ENCODE results near the gene GDE1. TPM values are rescaled to one million over a fixed set of nuclear protein-coding genes. Genes with fewer than 3 reads are reported as not detected.

Gene GDE1
- polyA plus RNA-seq, 3 donors, result 30.6 to 75.5 (median 71.7) TPM

DNA sequence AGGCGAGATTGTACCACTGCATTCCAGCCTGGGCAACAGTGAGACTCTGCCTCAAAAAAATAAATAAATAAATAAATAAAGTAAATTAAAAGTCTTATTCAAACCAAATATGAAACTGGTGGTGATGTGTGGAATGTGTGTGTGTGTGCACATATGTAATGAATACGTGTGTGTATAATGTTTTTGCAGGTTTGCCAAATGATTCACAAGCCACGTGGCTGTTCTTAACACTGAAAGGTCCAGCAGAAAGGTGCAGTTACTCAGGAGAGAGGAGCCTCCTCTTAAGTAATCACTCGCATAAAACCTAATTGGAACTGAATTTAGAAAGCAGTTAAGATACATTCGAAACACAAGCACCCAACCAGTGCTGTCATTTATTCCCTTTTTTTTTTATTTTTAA is 22.9 kb downstream of the GDE1 start:
- H3K27ac Mint-ChIP-seq, result peak overlapping the region in 2 of 7 donors; percentile 31 to 60

DNA sequence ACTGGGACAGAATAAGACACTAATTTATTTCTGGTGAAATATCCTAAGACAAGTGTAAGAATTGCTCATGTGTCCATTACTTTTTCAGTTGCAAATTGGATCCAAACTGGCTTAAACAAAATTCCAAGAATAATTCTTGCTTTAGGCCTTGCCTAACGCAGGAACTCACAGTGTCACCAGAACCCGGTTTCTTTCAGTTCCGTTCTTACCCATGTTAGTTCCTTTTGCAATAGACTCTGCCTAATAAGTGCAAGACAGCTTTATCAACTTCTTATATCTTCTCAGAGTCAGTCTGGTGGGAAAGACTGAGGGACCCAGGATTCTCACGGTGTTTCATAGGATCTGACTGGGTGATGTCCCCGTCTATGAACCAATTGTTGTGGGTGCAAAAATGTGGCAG is 24.7 kb downstream of the GDE1 start:
- peak overlapping the region; percentile 7 for H3K9ac ChIP-seq (ENCODE audit: insufficient read depth, low read length, poor library complexity, severe bottlenecking)
- peak overlapping the region in 1 of 2 donors; percentile 62 for H3K27ac ChIP-seq (ENCODE audit: low read depth in 1 of 2, low read length in 2 of 2)
- intact Hi-C loops (cut with micrococcal nuclease), result no loop called here
- WGBS (ENCODE audit: insufficient coverage), result 41% methylated on average over 4 of the region's 5 CpGs
- H3K27me3 ChIP-seq (ENCODE audit: control insufficient read depth in 2 of 2, insufficient read depth in 2 of 2, low read length in 2 of 2), result no peaks in the 10 kb centered on the region
- H3K36me3 Mint-ChIP-seq, result peaks cover 30 to 41% of the 10 kb centered on the region in 2 donors
- H3K4me2 ChIP-seq (replicated peaks; ENCODE audit: extremely low read depth, low read length, poor library complexity, severe bottlenecking), result no peak overlapping the region
- no peak overlapping the region for H2AFZ ChIP-seq (ENCODE audit: insufficient read depth, low read depth, low read length, poor library complexity, severe bottlenecking)
- H3K36me3 ChIP-seq (replicated peaks in 1 of 2; ENCODE audit: control insufficient read depth in 1 of 2, insufficient read depth in 2 of 2, low read length in 2 of 2), result peaks cover 26 to 39% of the 10 kb centered on the region in 2 donors
- no peaks in the 10 kb centered on the region for H3K9me3 ChIP-seq (replicated peaks in 1 of 2; ENCODE audit: control insufficient read depth in 1 of 2, insufficient read depth in 1 of 2, low read length in 2 of 2)
- H3K4me3 Mint-ChIP-seq, result peak overlapping the region in 1 of 2 donors; percentile 17
- H3K4me1 ChIP-seq (ENCODE audit: control insufficient read depth in 1 of 2, insufficient read depth in 2 of 2, low read length in 2 of 2), result peaks cover 28 to 36% of the 10 kb centered on the region in 2 donors
- no peaks in the 10 kb centered on the region for H4K20me1 ChIP-seq (ENCODE audit: insufficient read depth, low read length)
- peaks cover 28% of the 10 kb centered on the region for H3K4me1 Mint-ChIP-seq
- H3K27me3 Mint-ChIP-seq (ENCODE audit: low read depth in 3 of 3), result peaks cover 0 to 2% (median 0%) of the 10 kb centered on the region in 3 donors
- no peaks in the 10 kb centered on the region for H3K79me2 ChIP-seq (ENCODE audit: insufficient read depth, low read length)
- peak; percentile 25 to 45 (median 41) for DNase-seq
- peaks cover 0 to 2% (median 0%) of the 10 kb centered on the region in 7 donors for H3K9me3 Mint-ChIP-seq
- TF ChIP-seq, protein P1, sequence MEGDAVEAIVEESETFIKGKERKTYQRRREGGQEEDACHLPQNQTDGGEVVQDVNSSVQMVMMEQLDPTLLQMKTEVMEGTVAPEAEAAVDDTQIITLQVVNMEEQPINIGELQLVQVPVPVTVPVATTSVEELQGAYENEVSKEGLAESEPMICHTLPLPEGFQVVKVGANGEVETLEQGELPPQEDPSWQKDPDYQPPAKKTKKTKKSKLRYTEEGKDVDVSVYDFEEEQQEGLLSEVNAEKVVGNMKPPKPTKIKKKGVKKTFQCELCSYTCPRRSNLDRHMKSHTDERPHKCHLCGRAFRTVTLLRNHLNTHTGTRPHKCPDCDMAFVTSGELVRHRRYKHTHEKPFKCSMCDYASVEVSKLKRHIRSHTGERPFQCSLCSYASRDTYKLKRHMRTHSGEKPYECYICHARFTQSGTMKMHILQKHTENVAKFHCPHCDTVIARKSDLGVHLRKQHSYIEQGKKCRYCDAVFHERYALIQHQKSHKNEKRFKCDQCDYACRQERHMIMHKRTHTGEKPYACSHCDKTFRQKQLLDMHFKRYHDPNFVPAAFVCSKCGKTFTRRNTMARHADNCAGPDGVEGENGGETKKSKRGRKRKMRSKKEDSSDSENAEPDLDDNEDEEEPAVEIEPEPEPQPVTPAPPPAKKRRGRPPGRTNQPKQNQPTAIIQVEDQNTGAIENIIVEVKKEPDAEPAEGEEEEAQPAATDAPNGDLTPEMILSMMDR (IDR thresholded peaks at IDR 0.05), result no peak
- no peak overlapping the region for H3K4me3 ChIP-seq (replicated peaks in 1 of 3; ENCODE audit: low read depth in 2 of 3, low read length in 3 of 3)
- peak overlapping the region; percentile 43 to 85 (median 76) for H3K27ac Mint-ChIP-seq

More for the DNA sequence above, 22.9 kb downstream of the GDE1 start:
- peaks cover 43 to 58% of the 10 kb centered on the region in 2 donors for H3K36me3 ChIP-seq (replicated peaks in 1 of 2; ENCODE audit: control insufficient read depth in 1 of 2, insufficient read depth in 2 of 2, low read length in 2 of 2)
- no peak overlapping the region for H3K4me3 ChIP-seq (replicated peaks in 1 of 3; ENCODE audit: low read depth in 2 of 3, low read length in 3 of 3)
- H3K27me3 ChIP-seq (ENCODE audit: control insufficient read depth in 2 of 2, insufficient read depth in 2 of 2, low read length in 2 of 2), result no peaks in the 10 kb centered on the region
- no peaks in the 10 kb centered on the region for H3K9me3 ChIP-seq (replicated peaks in 1 of 2; ENCODE audit: control insufficient read depth in 1 of 2, insufficient read depth in 1 of 2, low read length in 2 of 2)
- no peak overlapping the region for H3K4me2 ChIP-seq (replicated peaks; ENCODE audit: extremely low read depth, low read length, poor library complexity, severe bottlenecking)
- no peak for DNase-seq
- Mint-ChIP-seq H3K36me3 (peaks cover 47 to 59% of the 10 kb centered on the region in 2 donors), H3K4me3 (no peak overlapping the region), H3K9me3 (no peaks in the 10 kb centered on the region), H3K4me1 (peaks cover 18% of the 10 kb centered on the region), H3K27me3 (ENCODE audit: low read depth in 3 of 3) (peaks cover 0 to 2% (median 0%) of the 10 kb centered on the region in 3 donors)
- peaks cover 20 to 25% of the 10 kb centered on the region in 2 donors for H3K4me1 ChIP-seq (ENCODE audit: control insufficient read depth in 1 of 2, insufficient read depth in 2 of 2, low read length in 2 of 2)
- H3K9ac ChIP-seq (ENCODE audit: insufficient read depth, low read length, poor library complexity, severe bottlenecking), result no peak overlapping the region
- no peak overlapping the region for H3K27ac ChIP-seq (ENCODE audit: low read depth in 1 of 2, low read length in 2 of 2)
- intact Hi-C loops (cut with micrococcal nuclease), result no loop called here
- no peaks in the 10 kb centered on the region for H4K20me1 ChIP-seq (ENCODE audit: insufficient read depth, low read length)
- TF ChIP-seq, protein P1 (IDR thresholded peaks at IDR 0.05), result no peak
- no peak overlapping the region for H2AFZ ChIP-seq (ENCODE audit: insufficient read depth, low read depth, low read length, poor library complexity, severe bottlenecking)
- 100% methylated on average over 1 of the region's 5 CpGs for WGBS (ENCODE audit: insufficient coverage)
- H3K79me2 ChIP-seq (ENCODE audit: insufficient read depth, low read length), result no peaks in the 10 kb centered on the region
